Adrenal gland (tissue), 12 donors: ENCODE results near the gene ATF7. TPM values are rescaled to one million over a fixed set of nuclear protein-coding genes. Genes with fewer than 3 reads are reported as not detected.
"Not testable (repeated sequence)": the region's sequence is repeated elsewhere in the genome, so short reads cannot be mapped to it uniquely, and the experiment has no call there.

Experiments used
- DNase-seq, 7 donors: peaks; one replicate each; pipeline ENCODE4 v3.0.0-alpha.2; 2019 to 2020
- H3K27ac ChIP-seq, 5 donors: fragments of 200-600 bp; sonication (generic) in 4 of 5; 1 replicate in 3 of 5; 2 replicates in 2 of 5; pipeline versions ENCODE4 v1.5.1 to v1.8.0; 2016 to 2020; ENCODE audit warnings: mild to moderate bottlenecking in 1 of 5
- H3K27me3 ChIP-seq: fragments of 200-600 bp; 2 replicates; pipeline ENCODE4 v1.8.0; 2021
- H3K36me3 ChIP-seq, 2 donors: fragments of 200-600 bp; replicated peaks in 1 of 2; 1 replicate in 1 of 2; 2 replicates in 1 of 2; pipeline versions ENCODE4 v1.5.1 to v1.8.0; 2018 to 2022
- H3K4me1 ChIP-seq, 2 donors: fragments of 200-600 bp; replicated peaks in 1 of 2; 1 replicate in 1 of 2; 2 replicates in 1 of 2; pipeline versions ENCODE4 v1.5.1 to v1.8.0; 2018 to 2021
- H3K4me3 ChIP-seq, 4 donors: fragments of 200-600 bp; sonication (generic) in 3 of 4; one replicate each; pipeline ENCODE4 v1.5.1; 2016 to 2018
- H3K9me3 ChIP-seq, 3 donors: fragments of 200-600 bp; sonication (generic) in 1 of 3; replicated peaks in 1 of 3; 1 replicate in 2 of 3; 2 replicates in 1 of 3; pipeline versions ENCODE4 v1.5.1 to v1.8.0; 2016 to 2021
- POLR2A ChIP-seq, 2 donors: fragments of 450-650 bp; IDR thresholded peaks; one replicate each; pipeline ENCODE4 v1.6.1; 2017; ENCODE audit warnings: antibody characterized with exemption in 2 of 2, mild to moderate bottlenecking in 2 of 2, moderate library complexity in 1 of 2
- whole genome bisulfite sequencing, 4 donors: extraction: QIAGEN DNeasy Blood & Tissue Kit in 2 of 4; methylation state at CpG; one replicate each; pipeline versions ENCODE4 v1.1.5 to v1.1.7; 2013 to 2017; 5-methylcytosine and 5-hydroxymethylcytosine counted together
- intact Hi-C, 2 donors: fragments of 100-400 bp; cut with DNase I; formaldehyde crosslinking; loops; one replicate each; pipeline versions ENCODE4 v1.14.1 to v1.15.0; 2022 to 2023
- polyA plus RNA-seq, 3 donors: library from polyadenylated mRNA; stranded (reverse); fragments of 200-250 nt in 2 of 3; fragments of 350-450 nt in 1 of 3; fragmentation: Illumina TruSeq in 1 of 3; extraction: RNeasy Lipid Tissue Mini Kit (QIAGEN cat#74804) in 1 of 3; gene quantifications; one replicate each; pipeline ENCODE4 v1.2.3, GENCODE V29; 2013 to 2014
- total RNA-seq, 9 donors: library from RNA; depleted of rRNA in 4 of 9; stranded (reverse); fragments of >200 nt in 4 of 9; fragments of 120-200 nt in 1 of 9; fragmentation: NEBNext Ultra II Directional in 1 of 9; extraction: Animal tissue kit (Norgen Biotek cat#: 25700) in 1 of 9; gene quantifications; one replicate each; pipeline versions ENCODE4 v1.1.0 to v1.2.4, GENCODE V29; 2013 to 2023
- TF ChIP-seq, protein P1 (sequence below), 6 experiments: fragments of 450-650 bp in 4 of 6; fragments of 200-600 bp in 2 of 6; sonication (generic) in 1 of 6; IDR thresholded peaks; 1 replicate in 5 of 6; 2 replicates in 1 of 6; pipeline versions ENCODE4 v1.5.1 to v1.8.0; 2016 to 2021; ENCODE audit warnings: antibody characterized with exemption in 6 of 6, mild to moderate bottlenecking in 2 of 6, moderate library complexity in 1 of 6
- donor health status: healthy with polysubstance abuse.
- donor health status: Bipolar disorder and iron deficiency.
- donor health status: DM: yes; HTN: yes; CAD: no.
- donor health status: DM: no; HTN: no; CAD: no.
- donor health status: DM: no; HTN: no; CAD: no.
- donor health status: DM: yes; HTN: yes; CAD: no.

ATF7 gene
- total and polyA plus RNA-seq, 12 donors = 12.1 to 41.7 (median 27.5) TPM

DNA sequence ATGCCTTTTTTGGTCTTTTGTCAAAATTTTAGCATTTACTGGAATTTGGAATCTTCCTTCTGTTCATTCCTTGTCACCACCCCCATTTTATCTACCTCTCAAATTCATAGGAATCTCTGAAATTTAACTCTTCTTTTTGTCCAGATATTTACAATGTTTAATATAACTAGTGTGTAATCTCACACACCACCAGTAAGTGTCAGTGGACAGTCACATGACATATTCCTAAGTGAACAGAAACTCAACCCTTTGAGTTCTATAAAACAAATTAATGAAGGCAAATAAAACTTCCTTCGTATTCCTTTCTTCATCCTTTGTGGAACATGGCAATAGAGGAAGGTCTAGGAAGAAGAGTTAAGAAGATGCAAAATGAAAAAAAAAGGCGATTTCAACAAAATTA is 26.6 kb downstream of the ATF7 start:
- Histone ChIP-seq H3K4me1 (peaks cover 6 to 64% of the 10 kb centered on the region in 2 donors), H3K9me3 (no peaks in the 10 kb centered on the region), H3K27me3 (no peaks in the 10 kb centered on the region), H3K4me3 (no peak overlapping the region), H3K36me3 (no peaks in the 10 kb centered on the region), H3K27ac (no peak overlapping the region)
- TF ChIP-seq, protein P1, sequence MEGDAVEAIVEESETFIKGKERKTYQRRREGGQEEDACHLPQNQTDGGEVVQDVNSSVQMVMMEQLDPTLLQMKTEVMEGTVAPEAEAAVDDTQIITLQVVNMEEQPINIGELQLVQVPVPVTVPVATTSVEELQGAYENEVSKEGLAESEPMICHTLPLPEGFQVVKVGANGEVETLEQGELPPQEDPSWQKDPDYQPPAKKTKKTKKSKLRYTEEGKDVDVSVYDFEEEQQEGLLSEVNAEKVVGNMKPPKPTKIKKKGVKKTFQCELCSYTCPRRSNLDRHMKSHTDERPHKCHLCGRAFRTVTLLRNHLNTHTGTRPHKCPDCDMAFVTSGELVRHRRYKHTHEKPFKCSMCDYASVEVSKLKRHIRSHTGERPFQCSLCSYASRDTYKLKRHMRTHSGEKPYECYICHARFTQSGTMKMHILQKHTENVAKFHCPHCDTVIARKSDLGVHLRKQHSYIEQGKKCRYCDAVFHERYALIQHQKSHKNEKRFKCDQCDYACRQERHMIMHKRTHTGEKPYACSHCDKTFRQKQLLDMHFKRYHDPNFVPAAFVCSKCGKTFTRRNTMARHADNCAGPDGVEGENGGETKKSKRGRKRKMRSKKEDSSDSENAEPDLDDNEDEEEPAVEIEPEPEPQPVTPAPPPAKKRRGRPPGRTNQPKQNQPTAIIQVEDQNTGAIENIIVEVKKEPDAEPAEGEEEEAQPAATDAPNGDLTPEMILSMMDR (IDR thresholded peaks at IDR 0.05) = peak in 2 of 6 experiments; percentile 20 to 29
- TF ChIP-seq POLR2A (IDR thresholded peaks at IDR 0.05) = no peak
- no peak for DNase-seq
- WGBS, 4 donors = 85 to 93% (median 91%) methylated on average over 2 of the region's 2 CpGs
- intact Hi-C loops = no loop called here

DNA sequence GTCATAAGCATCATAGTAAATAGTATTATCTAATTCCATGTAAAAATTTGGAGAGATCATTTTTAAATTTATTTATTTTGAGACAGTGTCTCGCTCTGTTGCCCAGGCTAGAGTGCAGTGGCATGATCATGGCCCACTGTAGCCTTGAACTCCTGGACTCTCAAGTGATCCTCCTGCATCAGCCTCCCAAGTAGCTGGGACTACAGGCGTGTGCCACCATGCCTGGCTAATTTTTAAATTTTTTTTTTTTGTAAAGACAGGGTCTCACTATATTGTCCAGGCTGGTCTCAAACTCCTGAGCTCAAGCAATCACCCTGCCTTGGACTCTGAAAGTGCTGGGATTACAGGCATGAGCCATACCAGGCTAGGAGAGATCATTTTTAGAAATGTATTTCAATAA is 27.2 kb downstream of the ATF7 start:
- intact Hi-C loops, H3K27ac ChIP-seq, H3K4me3 ChIP-seq, H3K9me3 ChIP-seq, H3K36me3 ChIP-seq, DNase-seq, H3K27me3 ChIP-seq: not testable (repeated sequence)
- WGBS, 4 donors = 95 to 99% (median 98%) methylated on average over 2 of the region's 2 CpGs
- H3K4me1 ChIP-seq = peaks cover 6 to 58% of the 10 kb centered on the region in 2 donors

DNA sequence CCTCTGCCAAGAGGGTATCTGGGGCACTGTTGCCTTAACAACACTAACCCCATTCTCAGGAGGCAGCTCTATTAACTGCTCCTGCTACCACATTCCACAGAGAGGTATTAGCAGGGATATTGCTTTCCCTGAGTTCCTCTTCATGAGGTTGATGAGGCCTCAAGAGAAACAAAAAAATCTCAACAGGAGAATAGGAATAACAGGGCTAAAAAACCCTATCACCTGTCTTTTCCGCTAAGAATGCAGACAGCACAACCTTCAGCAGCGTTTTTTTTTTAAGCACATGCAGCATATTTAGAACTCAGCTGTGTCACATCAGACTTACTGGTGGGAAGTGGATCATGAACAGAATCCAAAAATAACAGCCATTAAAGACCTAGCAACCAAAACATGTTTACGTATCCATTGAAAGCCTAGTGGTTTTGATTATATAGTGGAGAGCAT is 29.2 kb downstream of the ATF7 start:
- TF ChIP-seq, protein P1 (IDR thresholded peaks at IDR 0.05) = no peak
- TF ChIP-seq POLR2A (IDR thresholded peaks at IDR 0.05) = no peak
- Histone ChIP-seq H3K9me3 (no peaks in the 10 kb centered on the region), H3K4me3 (no peak overlapping the region), H3K36me3 (no peaks in the 10 kb centered on the region), H3K27me3 (no peaks in the 10 kb centered on the region), H3K4me1 (peaks cover 6 to 46% of the 10 kb centered on the region in 2 donors), H3K27ac (peak overlapping the region in 1 of 5 donors; percentile 24)
- 53 to 64% (median 59%) methylated on average over 3 of the region's 3 CpGs for WGBS, 4 donors
- intact Hi-C loops = no loop called here
- DNase-seq = no peak

DNA sequence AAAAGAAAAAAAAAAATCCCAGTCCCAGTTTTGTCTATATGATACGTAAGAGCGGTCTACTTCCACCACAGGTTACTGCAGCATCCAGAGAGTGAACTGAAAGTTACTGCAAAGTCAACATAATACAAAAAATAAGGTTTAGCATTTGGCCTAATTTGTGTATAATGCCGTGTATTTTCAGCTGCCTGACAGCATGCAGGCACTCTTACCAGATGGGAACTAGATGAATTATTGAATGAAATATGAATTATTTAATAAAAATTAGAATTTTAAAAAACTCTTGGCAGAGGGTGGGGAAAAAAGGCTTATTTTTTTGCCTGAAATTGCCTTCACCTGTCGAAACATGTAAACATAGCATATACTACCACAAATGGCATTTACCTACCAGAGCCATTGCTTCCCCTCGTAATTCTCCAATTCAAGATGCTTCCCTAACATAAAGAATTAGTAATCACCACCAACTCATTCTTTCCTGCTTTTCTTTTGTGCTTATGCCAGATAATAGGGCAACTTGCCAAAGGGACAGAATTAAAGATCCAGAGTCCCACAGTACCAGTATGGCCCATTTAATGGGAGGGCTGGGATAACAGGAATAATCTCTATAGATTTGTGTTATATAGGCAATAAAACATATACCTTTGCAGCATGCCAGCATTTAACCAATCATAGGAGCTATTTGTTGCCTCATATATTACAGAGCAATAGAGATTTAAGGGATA is 31.1 kb downstream of the ATF7 start:
- H3K27ac ChIP-seq = no peak overlapping the region
- intact Hi-C loops = no loop called here
- TF ChIP-seq, protein P1 (IDR thresholded peaks at IDR 0.05) = no peak
- TF ChIP-seq POLR2A (IDR thresholded peaks at IDR 0.05) = no peak
- H3K9me3 ChIP-seq = no peaks in the 10 kb centered on the region
- no peak for DNase-seq
- H3K4me3 ChIP-seq = no peak overlapping the region
- H3K36me3 ChIP-seq = no peaks in the 10 kb centered on the region
- 90 to 92% (median 90%) methylated on average over 5 of the region's 5 CpGs for WGBS, 4 donors
- no peaks in the 10 kb centered on the region for H3K27me3 ChIP-seq
- H3K4me1 ChIP-seq = peaks cover 12 to 55% of the 10 kb centered on the region in 2 donors

DNA sequence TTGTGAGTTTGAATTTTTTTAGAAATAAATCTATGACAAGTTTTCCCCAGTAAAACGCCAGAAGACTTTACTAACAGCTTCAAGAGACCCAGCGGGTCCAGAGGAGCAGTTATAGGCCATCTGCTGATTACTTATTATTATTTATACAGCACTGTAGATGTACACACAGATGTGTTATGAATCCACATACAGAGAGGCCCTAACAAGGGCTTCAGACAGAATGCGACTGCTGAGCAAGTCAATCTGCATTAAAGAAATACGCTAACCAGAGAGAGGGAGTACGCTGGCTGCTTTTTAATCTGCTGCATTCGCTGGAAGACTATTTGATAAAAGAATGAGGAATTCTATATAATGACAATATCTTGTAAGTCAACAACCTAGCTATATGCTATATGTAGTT is 32.5 kb downstream of the ATF7 start:
- intact Hi-C loops = no loop called here
- Histone ChIP-seq H3K36me3 (no peaks in the 10 kb centered on the region), H3K9me3 (no peaks in the 10 kb centered on the region), H3K27ac (no peak overlapping the region), H3K27me3 (no peaks in the 10 kb centered on the region), H3K4me3 (no peak overlapping the region), H3K4me1 (peaks cover 12 to 54% of the 10 kb centered on the region in 2 donors)
- TF ChIP-seq, protein P1 (IDR thresholded peaks at IDR 0.05) = no peak
- 88 to 90% (median 89%) methylated on average over 6 of the region's 6 CpGs for WGBS, 4 donors
- DNase-seq = no peak
